ENCODE data around the gene WNK1. TPM values are rescaled to one million over a fixed set of nuclear protein-coding genes. Genes with fewer than 3 reads are reported as not detected.
"Not testable (repeated sequence)": the region's sequence is repeated elsewhere in the genome, so short reads cannot be mapped to it uniquely, and the experiment has no call there.

WNK1 gene
- total RNA-seq, 2 experiments from 2014 or later: 139 to 140 TPM

- peak overlapping the region; percentile 14 for H3K4me3 Mint-ChIP-seq
- H3K9me3 Mint-ChIP-seq: no peaks in the 10 kb centered on the region
- ChIA-PET CTCF (interaction anchor here (0.6 to 1.2 kb wide), 5 partner anchors 8 to 191 kb away, joined by 3 to 5 read pairs (median 4); no protein-coding TSS in a partner anchor), POLR2A (interaction anchor here (1.0 to 1.5 kb wide), 2 partner anchors 53 to 127 kb away, joined by 3 read pairs; no protein-coding TSS in a partner anchor)
- peak overlapping the region; percentile 3 for H3K27ac Mint-ChIP-seq
- no peak for DNase-seq
- intact Hi-C loops (cut with micrococcal nuclease): loop anchor here (1.0 kb wide), 1 partner anchor 11 kb away; no protein-coding TSS in a partner anchor
- H3K4me1 Mint-ChIP-seq (ENCODE audit: low read depth): peaks cover 71% of the 10 kb centered on the region
- H3K27me3 Mint-ChIP-seq: no peaks in the 10 kb centered on the region
- H3K36me3 Mint-ChIP-seq: no peaks in the 10 kb centered on the region
Measured at GRCh38 chr12:806200-806791, 53.9 kb downstream of the WNK1 start.

GRCh38 chr12:807041-807735 is 54.8 kb downstream of the WNK1 start:
- Mint-ChIP-seq H3K9me3 (no peaks in the 10 kb centered on the region), H3K27ac (peak overlapping the region; percentile 64), H3K36me3 (no peaks in the 10 kb centered on the region), H3K27me3 (no peaks in the 10 kb centered on the region), H3K4me3 (peak overlapping the region; percentile 51), H3K4me1 (ENCODE audit: low read depth) (peaks cover 71% of the 10 kb centered on the region)
- ChIA-PET POLR2A (interaction anchor here (1.0 kb wide), 1 partner anchor 128 kb away, joined by 3 read pairs; no protein-coding TSS in a partner anchor), CTCF (interaction anchor here (0.6 to 1.0 kb wide), 4 partner anchors 38 to 232 kb away, joined by 3 to 4 read pairs (median 4); no protein-coding TSS in a partner anchor)
- no peak for DNase-seq
- intact Hi-C loops (cut with micrococcal nuclease): no loop called here

- no peaks in the 10 kb centered on the region for H3K9me3 Mint-ChIP-seq
- peaks cover 73% of the 10 kb centered on the region for H3K4me1 Mint-ChIP-seq (ENCODE audit: low read depth)
- CTCF ChIA-PET: interaction anchor here (1.1 to 8.3 kb wide), 7 partner anchors 10 to 240 kb away, joined by 3 to 123 read pairs (median 7); partner anchors contain the start of gene WNK1
- intact Hi-C loops (cut with micrococcal nuclease): loop anchor here (1.0 to 10.0 kb wide), 6 partner anchors 15 to 785 kb away; partner anchors contain the start of gene FBXL14
- H3K27me3 Mint-ChIP-seq: no peaks in the 10 kb centered on the region
- H3K27ac Mint-ChIP-seq: no peak overlapping the region
- POLR2A ChIA-PET: interaction anchor here (0.6 to 1.4 kb wide), 4 partner anchors 8 to 59 kb away, joined by 3 to 8 read pairs (median 4); partner anchors contain the start of gene WNK1
- H3K4me3 Mint-ChIP-seq: no peak overlapping the region
- no peak for DNase-seq
- H3K36me3 Mint-ChIP-seq: peaks cover 2% of the 10 kb centered on the region
Measured at GRCh38 chr12:810116-810515, 57.7 kb downstream of the WNK1 start.

- Mint-ChIP-seq H3K27ac (peak overlapping the region; percentile 15), H3K36me3 (peaks cover 2% of the 10 kb centered on the region), H3K9me3 (no peaks in the 10 kb centered on the region), H3K4me3 (peak overlapping the region; percentile 8), H3K27me3 (no peaks in the 10 kb centered on the region), H3K4me1 (ENCODE audit: low read depth) (peaks cover 70% of the 10 kb centered on the region)
- DNase-seq: peak; percentile 86
- CTCF ChIA-PET: interaction anchor here (0.6 to 8.3 kb wide), 11 partner anchors 11 to 241 kb away, joined by 3 to 123 read pairs (median 7); partner anchors contain the start of genes RAD52 and WNK1
- intact Hi-C loops (cut with micrococcal nuclease): loop anchor here (1.0 to 10.0 kb wide), 6 partner anchors 16 to 784 kb away; partner anchors contain the start of gene FBXL14
- POLR2A ChIA-PET: interaction anchor here (0.6 to 1.4 kb wide), 4 partner anchors 9 to 60 kb away, joined by 3 to 8 read pairs (median 4); partner anchors contain the start of gene WNK1
Measured at GRCh38 chr12:810671-811415, 58.5 kb downstream of the WNK1 start.

- no peak overlapping the region for H3K27ac Mint-ChIP-seq
- H3K9me3 Mint-ChIP-seq: no peaks in the 10 kb centered on the region
- intact Hi-C loops (cut with micrococcal nuclease): loop anchor here (10.0 kb wide), 2 partner anchors 282 to 782 kb away; partner anchors contain the start of gene FBXL14
- H3K27me3 Mint-ChIP-seq: no peaks in the 10 kb centered on the region
- H3K4me3 Mint-ChIP-seq: no peak overlapping the region
- peaks cover 7% of the 10 kb centered on the region for H3K36me3 Mint-ChIP-seq
- POLR2A ChIA-PET: interaction anchor here (1.1 kb wide), 1 partner anchor 60 kb away, joined by 3 read pairs; the partner anchor contains the start of gene WNK1
- peaks cover 62% of the 10 kb centered on the region for H3K4me1 Mint-ChIP-seq (ENCODE audit: low read depth)
- DNase-seq: no peak
- CTCF ChIA-PET: interaction anchor here (1.1 to 8.3 kb wide), 14 partner anchors 9 to 789 kb away, joined by 3 to 123 read pairs (median 6); partner anchors contain the start of gene WNK1
Measured at GRCh38 chr12:812950-813349, 60.6 kb downstream of the WNK1 start.

GRCh38 chr12:817456-817855 is 65.1 kb downstream of the WNK1 start:
- POLR2A ChIA-PET, H3K36me3 Mint-ChIP-seq: not testable (repeated sequence)
- intact Hi-C loops (cut with micrococcal nuclease): loop anchor here (10.0 kb wide), 2 partner anchors 277 to 777 kb away; partner anchors contain the start of gene FBXL14

GRCh38 chr12:817941-818600 is 65.7 kb downstream of the WNK1 start:
- ChIA-PET POLR2A (no interaction called here), CTCF (interaction anchor here (0.7 to 4.5 kb wide), 4 partner anchors 15 to 248 kb away, joined by 3 to 19 read pairs (median 4); partner anchors contain the start of gene RAD52)
- DNase-seq: no peak
- Mint-ChIP-seq H3K27me3 (no peaks in the 10 kb centered on the region), H3K36me3 (peaks cover 10% of the 10 kb centered on the region), H3K4me3 (no peak overlapping the region), H3K9me3 (peaks cover 3% of the 10 kb centered on the region), H3K27ac (no peak overlapping the region), H3K4me1 (ENCODE audit: low read depth) (peaks cover 59% of the 10 kb centered on the region)
- intact Hi-C loops (cut with micrococcal nuclease): loop anchor here (10.0 kb wide), 2 partner anchors 277 to 777 kb away; partner anchors contain the start of gene FBXL14

More at GRCh38 chr12:817456-817855, 65.1 kb downstream of the WNK1 start:
- not testable (repeated sequence) for H3K9me3 Mint-ChIP-seq, H3K4me3 Mint-ChIP-seq, H3K27me3 Mint-ChIP-seq, H3K27ac Mint-ChIP-seq, DNase-seq
- peaks cover 60% of the 10 kb centered on the region for H3K4me1 Mint-ChIP-seq (ENCODE audit: low read depth)
- CTCF ChIA-PET: interaction anchor here (0.6 to 8.3 kb wide), 17 partner anchors 13 to 766 kb away, joined by 3 to 123 read pairs (median 8); partner anchors contain the start of genes RAD52 and WNK1

DNA sequence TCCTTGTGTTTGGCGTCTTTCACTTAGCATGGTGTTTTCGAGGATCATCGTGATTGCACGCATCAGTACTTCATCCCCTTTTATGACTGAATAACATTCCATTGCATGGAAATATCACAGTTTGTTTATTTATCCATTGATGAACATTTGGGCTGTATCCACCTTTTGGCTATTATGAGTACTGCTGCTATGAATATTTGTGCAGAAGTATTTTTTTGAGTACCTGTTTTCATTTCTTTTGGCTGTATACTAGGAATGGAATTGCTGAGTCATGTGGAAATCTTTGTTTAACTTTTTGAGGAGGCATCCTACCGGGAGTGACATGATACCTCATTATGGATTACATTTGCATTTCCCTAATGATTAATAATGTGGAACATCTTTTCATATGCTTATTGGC is 66.4 kb downstream of the WNK1 start:
- ChIA-PET POLR2A (no interaction called here), CTCF (interaction anchor here (0.7 to 1.1 kb wide), 2 partner anchors 14 to 248 kb away, joined by 3 read pairs; no protein-coding TSS in a partner anchor)
- no peak for DNase-seq
- intact Hi-C loops (cut with micrococcal nuclease): loop anchor here (10.0 kb wide), 2 partner anchors 276 to 776 kb away; partner anchors contain the start of gene FBXL14
- Mint-ChIP-seq H3K27ac (peak overlapping the region; percentile 36), H3K27me3 (no peaks in the 10 kb centered on the region), H3K4me3 (no peak overlapping the region), H3K4me1 (ENCODE audit: low read depth) (peaks cover 57% of the 10 kb centered on the region), H3K36me3 (peaks cover 13% of the 10 kb centered on the region), H3K9me3 (peaks cover 7% of the 10 kb centered on the region)

GRCh38 chr12:820336-820735 is 68.0 kb downstream of the WNK1 start:
- ChIA-PET POLR2A (interaction anchor here (0.6 to 1.0 kb wide), 3 partner anchors 25 to 133 kb away, joined by 3 to 4 read pairs (median 3); no protein-coding TSS in a partner anchor), CTCF (interaction anchor here (1.3 to 1.4 kb wide), 2 partner anchors 104 to 273 kb away, joined by 3 to 4 read pairs; no protein-coding TSS in a partner anchor)
- intact Hi-C loops (cut with micrococcal nuclease): no loop called here
- Mint-ChIP-seq H3K9me3 (peaks cover 7% of the 10 kb centered on the region), H3K4me3 (no peak overlapping the region), H3K27me3 (no peaks in the 10 kb centered on the region), H3K36me3 (peaks cover 12% of the 10 kb centered on the region), H3K27ac (peak overlapping the region; percentile 28), H3K4me1 (ENCODE audit: low read depth) (peaks cover 53% of the 10 kb centered on the region)
- DNase-seq: peak; percentile 31

DNA sequence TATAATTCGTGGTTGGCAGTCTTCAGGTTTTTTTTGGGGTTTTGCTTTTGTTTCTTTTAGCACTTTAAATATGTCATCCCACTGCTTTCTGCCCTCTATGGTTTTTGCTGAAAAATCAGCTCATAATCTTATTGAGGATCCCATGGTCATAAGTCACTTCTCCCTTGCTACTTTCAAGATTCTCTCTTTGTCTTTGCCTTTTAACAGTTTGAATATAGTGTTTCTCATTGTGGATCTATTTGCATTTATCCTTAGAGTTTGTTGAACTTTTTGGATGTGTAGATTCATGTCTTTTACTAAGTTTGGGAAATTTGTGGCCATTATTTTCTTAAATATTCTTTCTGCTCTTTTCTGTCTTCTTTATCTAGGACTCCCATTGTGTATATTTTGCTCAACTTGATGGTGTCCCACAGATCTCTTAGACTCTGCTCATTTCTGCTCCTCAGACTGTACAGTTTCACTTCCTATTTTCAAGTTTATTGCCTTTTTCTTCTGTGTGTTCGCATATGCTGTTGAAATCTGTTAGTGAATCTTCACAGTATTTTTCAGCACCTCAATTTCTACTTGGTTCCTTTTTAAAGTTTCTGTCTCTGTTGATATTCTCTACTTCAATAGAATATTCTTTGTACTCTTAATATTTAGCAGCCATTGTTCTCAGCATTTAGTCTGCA is 70.8 kb downstream of the WNK1 start:
- Mint-ChIP-seq H3K4me3 (no peak overlapping the region), H3K36me3 (peaks cover 12% of the 10 kb centered on the region), H3K4me1 (ENCODE audit: low read depth) (peaks cover 47% of the 10 kb centered on the region), H3K9me3 (peaks cover 7% of the 10 kb centered on the region), H3K27me3 (no peaks in the 10 kb centered on the region), H3K27ac (no peak overlapping the region)
- POLR2A ChIA-PET: no interaction called here
- no peak for DNase-seq
- CTCF ChIA-PET: interaction anchor here (0.7 to 1.5 kb wide), 4 partner anchors 9 to 253 kb away, joined by 3 to 6 read pairs (median 3); no protein-coding TSS in a partner anchor
- intact Hi-C loops (cut with micrococcal nuclease): no loop called here
